ENCODE results near the gene PCNX2.

- TF ChIP-seq CTCF (IDR thresholded peaks at IDR 0.05; ENCODE audit: insufficient read depth, low read depth, low read length) = no peak
- no peak for TF ChIP-seq EZH2 (IDR thresholded peaks at IDR 0.05; ENCODE audit: insufficient read depth, low read length)
These were observed 276.4 kb downstream of the PCNX2 start for GRCh38 chr1:233019083-233019482.

All from astrocyte (in vitro differentiated cells and primary cell).